AG09309 (cell line): ENCODE data around the gene ASL.
"Not testable (repeated sequence)": the region's sequence is repeated elsewhere in the genome, so short reads cannot be mapped to it uniquely, and the experiment has no call there.

ENCODE experiments used
- DNase-seq: peaks from one replicate; pipeline ENCODE4 v3.0.0-alpha.2; 2010; ENCODE audit warnings: low read depth
- H3K4me3 ChIP-seq: 2 replicates; pipeline ENCODE4 v1.5.1; 2011; ENCODE audit warnings: mild to moderate bottlenecking, low read depth, low read length, moderate library complexity; ENCODE audit not compliant: control insufficient read depth
- CTCF ChIP-seq: IDR thresholded peaks from 2 replicates; pipeline ENCODE4 v1.5.1; 2011; ENCODE audit warnings: mild to moderate bottlenecking, low read depth, low read length, inconsistent platforms; ENCODE audit not compliant: insufficient read depth, control insufficient read depth; ENCODE audit errors: missing control alignments

ASL gene

GRCh38 chr7:66110856-66111255 is 35.2 kb downstream of the ASL start:
- no peak for TF ChIP-seq CTCF
- no peak overlapping the region for H3K4me3 ChIP-seq
- DNase-seq, result peak; percentile 75

GRCh38 chr7:66114743-66115649 is 39.4 kb downstream of the ASL start, which contains the start of gene CRCP:
TSS of gene CRCP (plus strand) at chr7:66114847. CDS start at chr7:66114963, 116 bp downstream.
- DNase-seq, result no peak
- peak within 1 kb of the TSS; percentile 88 for H3K4me3 ChIP-seq
- TF ChIP-seq CTCF, result peak; percentile 40

GRCh38 chr7:66116680-66117420 is 41.2 kb downstream of the ASL start:
- DNase-seq, H3K4me3 ChIP-seq: not testable (repeated sequence)

- no peak for TF ChIP-seq CTCF
- DNase-seq, result no peak
- no peak overlapping the region for H3K4me3 ChIP-seq
These were observed 43.0 kb downstream of the ASL start for GRCh38 chr7:66118603-66119002.

GRCh38 chr7:66119245-66119850 is 43.7 kb downstream of the ASL start:
- DNase-seq, result no peak
- no peak overlapping the region for H3K4me3 ChIP-seq
- no peak for TF ChIP-seq CTCF

- DNase-seq, result no peak
- H3K4me3 ChIP-seq, result no peak overlapping the region
- TF ChIP-seq CTCF, result no peak
These were observed 47.5 kb downstream of the ASL start for GRCh38 chr7:66123175-66123528.

- DNase-seq, H3K4me3 ChIP-seq: not testable (repeated sequence)
These were observed 48.9 kb downstream of the ASL start for GRCh38 chr7:66124569-66124861.
